SK-N-SH (cell line): Measurements from ENCODE around the gene KCNH8. TPM values are rescaled to one million over a fixed set of nuclear protein-coding genes. Genes with fewer than 3 reads are reported as not detected.

Source experiments
- CTCF ChIA-PET: fragments of 300-600, 350-600 bp; formaldehyde crosslinking; extraction: SDS; loops from one replicate; lab custom pipeline; 2021; lab: Yijun Ruan, JAX
- POLR2A ChIA-PET: fragments of 350-600 bp; sonication (Branson Sonifier 250); formaldehyde crosslinking; extraction: SDS; loops from one replicate; lab custom pipeline; 2020; ENCODE audit warnings: antibody characterized with exemption, inconsistent platforms; lab: Yijun Ruan, JAX
- DNase-seq: peaks from one replicate; pipeline ENCODE4 v3.0.0; 2012
- H2AFZ ChIP-seq: fragments of 200-600 bp; sonication (generic); 2 replicates; pipeline ENCODE4 v1.8.1; 2016; ENCODE audit warnings: antibody characterized with exemption, mild to moderate bottlenecking, low read depth
- H3F3A ChIP-seq: fragments of 200-600 bp; sonication (generic); replicated peaks from 2 replicates; pipeline ENCODE3; 2016; ENCODE audit warnings: antibody characterized with exemption, mild to moderate bottlenecking; ENCODE audit not compliant: insufficient read depth
- H3K27ac ChIP-seq, 2 experiments: fragments of 200-500 bp in 1 of 2; fragments of 200-600 bp in 1 of 2; sonication (Bioruptor generic) in 1 of 2; sonication (generic), shearing (Covaris generic) in 1 of 2; 2 replicates each; pipeline versions ENCODE4 v1.5.1 to v1.6.1; 2014 to 2016; ENCODE audit warnings: low read depth in 2 of 2, inconsistent platforms in 1 of 2, low read length in 1 of 2, mild to moderate bottlenecking in 1 of 2, mixed read lengths in 1 of 2
- H3K27me3 ChIP-seq: fragments of 200-600 bp; sonication (generic), shearing (Covaris generic); 2 replicates; pipeline ENCODE4 v1.6.1; 2016; ENCODE audit warnings: mixed run types; ENCODE audit not compliant: insufficient read depth
- H3K36me3 ChIP-seq, 2 experiments: fragments of 200-500 bp in 1 of 2; fragments of 200-600 bp in 1 of 2; sonication (Bioruptor generic) in 1 of 2; sonication (generic) in 1 of 2; replicated peaks in 1 of 2; 2 replicates each; pipeline versions ENCODE3 to v1.5.1; 2014 to 2016; ENCODE audit warnings: low read length in 1 of 2, mild to moderate bottlenecking in 1 of 2; ENCODE audit not compliant: insufficient read depth in 2 of 2, control insufficient read depth in 1 of 2
- H3K4me1 ChIP-seq, 2 experiments: fragments of 200-500 bp in 1 of 2; fragments of 200-600 bp in 1 of 2; sonication (Bioruptor generic) in 1 of 2; sonication (generic), shearing (Covaris generic) in 1 of 2; 2 replicates each; pipeline versions ENCODE4 v1.5.1 to v1.6.1; 2014 to 2016; ENCODE audit warnings: low read depth in 1 of 2, low read length in 1 of 2, mixed run types in 1 of 2; ENCODE audit not compliant: insufficient read depth in 2 of 2, control insufficient read depth in 1 of 2
- H3K4me2 ChIP-seq: fragments of 200-600 bp; sonication (generic), shearing (Covaris generic); 2 replicates; pipeline ENCODE4 v1.6.1; 2017; ENCODE audit warnings: mixed run types
- H3K4me3 ChIP-seq, 2 experiments: fragments of 200-500 bp in 1 of 2; fragments of 200-600 bp in 1 of 2; sonication (Bioruptor generic) in 1 of 2; sonication (generic), shearing (Covaris generic) in 1 of 2; 2 replicates each; pipeline versions ENCODE4 v1.5.1 to v1.8.1; 2014 to 2016; ENCODE audit warnings: low read depth in 2 of 2, inconsistent platforms in 1 of 2, low read length in 1 of 2, mild to moderate bottlenecking in 1 of 2, mixed read lengths in 1 of 2, moderate library complexity in 1 of 2
- H3K79me2 ChIP-seq: fragments of 200-600 bp; sonication (generic); 2 replicates; pipeline ENCODE4 v1.8.1; 2017; ENCODE audit warnings: mild to moderate bottlenecking; ENCODE audit not compliant: insufficient read depth
- H3K9ac ChIP-seq: fragments of 200-600 bp; sonication (generic); 2 replicates; pipeline ENCODE4 v1.6.1; 2017; ENCODE audit warnings: mixed run types
- H3K9me2 ChIP-seq: fragments of 200-600 bp; sonication (generic); 2 replicates; pipeline ENCODE4 v1.6.1; 2017; ENCODE audit warnings: mixed run types
- H3K9me3 ChIP-seq: fragments of 200-600 bp; sonication (generic); 2 replicates; pipeline ENCODE4 v1.6.1; 2017; ENCODE audit warnings: mixed run types, mild to moderate bottlenecking, moderate library complexity
- H4K20me1 ChIP-seq: fragments of 200-600 bp; sonication (generic); 2 replicates; pipeline ENCODE4 v1.6.1; 2017; ENCODE audit warnings: mild to moderate bottlenecking, mixed run types; ENCODE audit not compliant: insufficient read depth
- ELF1 ChIP-seq: IDR thresholded peaks from 2 replicates; pipeline ENCODE4 v1.4.0; 2012
- FOSL2 ChIP-seq: IDR thresholded peaks from 2 replicates; pipeline ENCODE4 v1.4.0; 2012; ENCODE audit warnings: low read depth, mild to moderate bottlenecking, moderate library complexity, borderline replicate concordance
- GABPA ChIP-seq: IDR thresholded peaks from 2 replicates; pipeline ENCODE4 v1.4.0; 2012; ENCODE audit warnings: low read depth, mild to moderate bottlenecking
- GATA2 ChIP-seq: sonication (generic); formaldehyde crosslinking; IDR thresholded peaks from 2 replicates; pipeline ENCODE4 v1.5.0; 2020; ENCODE audit warnings: mild to moderate bottlenecking, missing genetic modification reagents
- NFIC ChIP-seq: IDR thresholded peaks from 2 replicates; pipeline ENCODE4 v1.4.0; 2012; ENCODE audit warnings: borderline replicate concordance
- RCOR1 ChIP-seq: fragments of 150-350 bp; IDR thresholded peaks from 2 replicates; pipeline ENCODE4 v1.6.1; 2017; ENCODE audit warnings: antibody characterized with exemption, low read length
- RFX5 ChIP-seq: IDR thresholded peaks from 2 replicates; pipeline ENCODE4 v1.6.1; 2012; ENCODE audit warnings: mild to moderate bottlenecking, improper control_type of control experiment, low read length
- SIN3A ChIP-seq: IDR thresholded peaks from 2 replicates; pipeline ENCODE4 v1.6.1; 2012; ENCODE audit warnings: low read depth, mild to moderate bottlenecking, low read length, moderate library complexity, borderline replicate concordance
- SMC3 ChIP-seq: IDR thresholded peaks from 2 replicates; pipeline ENCODE4 v1.6.1; 2012; ENCODE audit warnings: low read depth, low read length, improper control_type of control experiment
- TCF12 ChIP-seq: IDR thresholded peaks from 2 replicates; pipeline ENCODE4 v1.4.0; 2012
- YY1 ChIP-seq: IDR thresholded peaks from 2 replicates; pipeline ENCODE4 v1.4.0; 2012; ENCODE audit warnings: low read depth, mild to moderate bottlenecking
- WGBS: methylation state at CpG from one replicate; pipeline ENCODE4 v1.1.6; 2017; ENCODE audit warnings: low lambda C conversion rate; 5-methylcytosine and 5-hydroxymethylcytosine counted together
- polyA plus RNA-seq, 3 experiments: library from polyadenylated mRNA; depleted of rRNA; stranded (reverse); fragments of >200 nt; gene quantifications; 2 replicates each; pipeline ENCODE4 v1.2.3, GENCODE V29; 2012
- TF ChIP-seq, protein P1 (sequence below): IDR thresholded peaks from 2 replicates; pipeline ENCODE4 v1.4.0; 2012; ENCODE audit warnings: low read depth
- TF ChIP-seq, protein P2 (sequence below): IDR thresholded peaks from 2 replicates; pipeline ENCODE4; 2012
- TF ChIP-seq, protein P3 (sequence below): IDR thresholded peaks from 2 replicates; pipeline ENCODE4 v1.4.0; 2012; ENCODE audit warnings: low read depth, borderline replicate concordance
- TF ChIP-seq, protein P4 (sequence below): fragments of 200-600 bp; sonication (generic); IDR thresholded peaks from 2 replicates; pipeline ENCODE4 v1.6.1; 2017; ENCODE audit warnings: antibody characterized with exemption, mild to moderate bottlenecking, moderate library complexity

The KCNH8 gene
- polyA plus RNA-seq, 1 of the 3 experiments (the other 2 are of a cell fraction): 0.05 TPM

DNA sequence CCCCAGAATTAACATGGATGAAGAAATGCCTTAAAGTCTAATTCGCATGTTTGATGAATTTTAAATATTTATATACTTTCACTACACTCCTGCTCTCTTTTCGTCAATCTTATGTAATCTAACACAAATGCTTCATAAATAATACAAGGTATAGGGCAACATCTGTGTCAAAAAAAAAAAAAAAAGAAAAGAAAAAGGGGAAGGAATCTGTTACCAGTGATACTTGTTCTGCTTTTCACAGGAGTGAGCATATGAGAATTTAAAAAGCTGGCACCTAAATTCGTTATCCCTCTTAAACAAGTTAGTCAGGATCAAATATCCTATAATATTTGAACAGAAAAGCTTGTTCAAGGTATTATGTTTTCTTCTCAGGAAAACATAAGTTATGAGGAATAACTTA is 243.8 kb downstream of the KCNH8 start:
- H3K4me3 ChIP-seq: no peak overlapping the region
- no peaks in the 10 kb centered on the region for H3K9me3 ChIP-seq
- ChIA-PET POLR2A (no interaction called here), CTCF (no interaction called here)
- H4K20me1 ChIP-seq: no peaks in the 10 kb centered on the region
- no peaks in the 10 kb centered on the region for H3K79me2 ChIP-seq
- no peak overlapping the region for H2AFZ ChIP-seq
- no peak overlapping the region for H3K27ac ChIP-seq
- TF ChIP-seq, protein P1, sequence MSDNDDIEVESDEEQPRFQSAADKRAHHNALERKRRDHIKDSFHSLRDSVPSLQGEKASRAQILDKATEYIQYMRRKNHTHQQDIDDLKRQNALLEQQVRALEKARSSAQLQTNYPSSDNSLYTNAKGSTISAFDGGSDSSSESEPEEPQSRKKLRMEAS: no peak
- TF ChIP-seq RFX5: no peak
- no peak for TF ChIP-seq SIN3A
- TF ChIP-seq SMC3: no peak
- TF ChIP-seq ELF1: no peak
- no peak for TF ChIP-seq GATA2 (CRISPR knock-in tag)
- TF ChIP-seq FOSL2: no peak
- TF ChIP-seq, protein P2, sequence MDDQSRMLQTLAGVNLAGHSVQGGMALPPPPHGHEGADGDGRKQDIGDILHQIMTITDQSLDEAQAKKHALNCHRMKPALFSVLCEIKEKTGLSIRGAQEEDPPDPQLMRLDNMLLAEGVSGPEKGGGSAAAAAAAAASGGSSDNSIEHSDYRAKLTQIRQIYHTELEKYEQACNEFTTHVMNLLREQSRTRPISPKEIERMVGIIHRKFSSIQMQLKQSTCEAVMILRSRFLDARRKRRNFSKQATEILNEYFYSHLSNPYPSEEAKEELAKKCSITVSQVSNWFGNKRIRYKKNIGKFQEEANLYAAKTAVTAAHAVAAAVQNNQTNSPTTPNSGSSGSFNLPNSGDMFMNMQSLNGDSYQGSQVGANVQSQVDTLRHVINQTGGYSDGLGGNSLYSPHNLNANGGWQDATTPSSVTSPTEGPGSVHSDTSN: no peak
- TF ChIP-seq NFIC: no peak
- TF ChIP-seq YY1: no peak
- TF ChIP-seq TCF12: no peak
- TF ChIP-seq RCOR1: no peak
- no peaks in the 10 kb centered on the region for H3F3A ChIP-seq
- H3K27me3 ChIP-seq: no peaks in the 10 kb centered on the region
- no peak overlapping the region for H3K4me2 ChIP-seq
- no peaks in the 10 kb centered on the region; a peak in 1 of 4 replicates for H3K4me1 ChIP-seq
- no peak overlapping the region for H3K9ac ChIP-seq
- no peaks in the 10 kb centered on the region for H3K36me3 ChIP-seq
- no peaks in the 10 kb centered on the region for H3K9me2 ChIP-seq
- no peak for DNase-seq
- WGBS: 25% methylated on average over 3 of the region's 3 CpGs

DNA sequence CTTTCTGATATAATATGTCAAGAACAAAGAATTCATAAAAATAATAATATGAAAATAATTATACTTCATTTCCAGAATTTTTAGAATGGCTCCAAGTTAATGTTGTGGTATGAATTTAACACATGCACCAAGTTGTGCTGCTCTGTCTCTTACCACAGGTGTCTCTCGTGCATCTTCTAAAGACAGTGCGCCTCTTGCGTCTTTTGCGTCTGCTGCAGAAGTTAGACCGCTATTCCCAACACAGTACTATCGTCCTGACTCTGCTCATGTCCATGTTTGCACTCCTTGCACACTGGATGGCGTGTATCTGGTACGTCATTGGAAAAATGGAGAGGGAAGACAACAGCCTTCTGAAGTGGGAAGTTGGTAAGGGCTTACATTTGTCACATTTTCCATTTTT is 246.6 kb downstream of the KCNH8 start:
- Histone ChIP-seq H3K4me1 (no peaks in the 10 kb centered on the region; a peak in 1 of 4 replicates), H3K27me3 (no peaks in the 10 kb centered on the region), H3K79me2 (no peaks in the 10 kb centered on the region), H3K27ac (no peak overlapping the region), H3K9me3 (no peaks in the 10 kb centered on the region), H3K9ac (no peak overlapping the region), H3K36me3 (no peaks in the 10 kb centered on the region), H3F3A (no peaks in the 10 kb centered on the region), H3K4me2 (no peak overlapping the region), H4K20me1 (no peaks in the 10 kb centered on the region), H3K4me3 (no peak overlapping the region), H3K9me2 (no peaks in the 10 kb centered on the region), H2AFZ (no peak overlapping the region)
- 56% methylated on average over 8 of the region's 8 CpGs for WGBS
- POLR2A ChIA-PET: no interaction called here
- no peak for DNase-seq
- CTCF ChIA-PET: no interaction called here
- TF ChIP-seq YY1 (no peak), GABPA (no peak), GATA2 (CRISPR knock-in tag) (no peak), SMC3 (no peak)
- TF ChIP-seq, protein P3, sequence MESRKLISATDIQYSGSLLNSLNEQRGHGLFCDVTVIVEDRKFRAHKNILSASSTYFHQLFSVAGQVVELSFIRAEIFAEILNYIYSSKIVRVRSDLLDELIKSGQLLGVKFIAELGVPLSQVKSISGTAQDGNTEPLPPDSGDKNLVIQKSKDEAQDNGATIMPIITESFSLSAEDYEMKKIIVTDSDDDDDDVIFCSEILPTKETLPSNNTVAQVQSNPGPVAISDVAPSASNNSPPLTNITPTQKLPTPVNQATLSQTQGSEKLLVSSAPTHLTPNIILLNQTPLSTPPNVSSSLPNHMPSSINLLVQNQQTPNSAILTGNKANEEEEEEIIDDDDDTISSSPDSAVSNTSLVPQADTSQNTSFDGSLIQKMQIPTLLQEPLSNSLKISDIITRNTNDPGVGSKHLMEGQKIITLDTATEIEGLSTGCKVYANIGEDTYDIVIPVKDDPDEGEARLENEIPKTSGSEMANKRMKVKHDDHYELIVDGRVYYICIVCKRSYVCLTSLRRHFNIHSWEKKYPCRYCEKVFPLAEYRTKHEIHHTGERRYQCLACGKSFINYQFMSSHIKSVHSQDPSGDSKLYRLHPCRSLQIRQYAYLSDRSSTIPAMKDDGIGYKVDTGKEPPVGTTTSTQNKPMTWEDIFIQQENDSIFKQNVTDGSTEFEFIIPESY: no peak
- TF ChIP-seq, protein P2: no peak
- TF ChIP-seq, protein P4, sequence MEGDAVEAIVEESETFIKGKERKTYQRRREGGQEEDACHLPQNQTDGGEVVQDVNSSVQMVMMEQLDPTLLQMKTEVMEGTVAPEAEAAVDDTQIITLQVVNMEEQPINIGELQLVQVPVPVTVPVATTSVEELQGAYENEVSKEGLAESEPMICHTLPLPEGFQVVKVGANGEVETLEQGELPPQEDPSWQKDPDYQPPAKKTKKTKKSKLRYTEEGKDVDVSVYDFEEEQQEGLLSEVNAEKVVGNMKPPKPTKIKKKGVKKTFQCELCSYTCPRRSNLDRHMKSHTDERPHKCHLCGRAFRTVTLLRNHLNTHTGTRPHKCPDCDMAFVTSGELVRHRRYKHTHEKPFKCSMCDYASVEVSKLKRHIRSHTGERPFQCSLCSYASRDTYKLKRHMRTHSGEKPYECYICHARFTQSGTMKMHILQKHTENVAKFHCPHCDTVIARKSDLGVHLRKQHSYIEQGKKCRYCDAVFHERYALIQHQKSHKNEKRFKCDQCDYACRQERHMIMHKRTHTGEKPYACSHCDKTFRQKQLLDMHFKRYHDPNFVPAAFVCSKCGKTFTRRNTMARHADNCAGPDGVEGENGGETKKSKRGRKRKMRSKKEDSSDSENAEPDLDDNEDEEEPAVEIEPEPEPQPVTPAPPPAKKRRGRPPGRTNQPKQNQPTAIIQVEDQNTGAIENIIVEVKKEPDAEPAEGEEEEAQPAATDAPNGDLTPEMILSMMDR: no peak
